Measurements from ENCODE around the gene COG4. TPM values are rescaled to one million over a fixed set of nuclear protein-coding genes. Genes with fewer than 3 reads are reported as not detected.
A peak's percentile ranks its signal among the peaks of the same experiment; 100 is the strongest.

COG4 gene
- total and polyA plus RNA-seq, 12 donors, result 28.2 to 195 (median 69.8) TPM

GRCh38 chr16:70571623-70572022, 48.3 kb upstream of the COG4 start:
- intact Hi-C loops (cut with DNase I), result no loop called here
- Histone ChIP-seq H3K4me1 (replicated peaks in 1 of 2) (peaks cover 5 to 29% of the 10 kb centered on the region in 2 donors), H3K36me3 (replicated peaks in 1 of 2) (peaks cover 0 to 75% of the 10 kb centered on the region in 2 donors), H3K9me3 (replicated peaks in 1 of 3) (no peaks in the 10 kb centered on the region), H3K4me3 (no peak overlapping the region), H3K27me3 (no peaks in the 10 kb centered on the region), H3K27ac (peak overlapping the region in 2 of 5 donors; percentile 61 to 75)
- peak in 1 of 7 donors; percentile 46 for DNase-seq
- no peak for TF ChIP-seq POLR2A (IDR thresholded peaks at IDR 0.05)
- TF ChIP-seq CTCF (IDR thresholded peaks at IDR 0.05), result no peak
- WGBS, 4 donors, result 76 to 89% (median 82%) methylated on average over 8 of the region's 8 CpGs

GRCh38 chr16:70570967-70571570, 47.7 kb upstream of the COG4 start:
- TF ChIP-seq CTCF (IDR thresholded peaks at IDR 0.05) (no peak), POLR2A (IDR thresholded peaks at IDR 0.05) (no peak)
- H3K9me3 ChIP-seq (replicated peaks in 1 of 3), result no peaks in the 10 kb centered on the region
- DNase-seq, result peak in 1 of 7 donors; percentile 37
- H3K27ac ChIP-seq, result peak overlapping the region in 1 of 5 donors; percentile 2
- intact Hi-C loops (cut with DNase I), result no loop called here
- H3K36me3 ChIP-seq (replicated peaks in 1 of 2), result peaks cover 0 to 80% of the 10 kb centered on the region in 2 donors
- peaks cover 0 to 25% of the 10 kb centered on the region in 2 donors for H3K4me1 ChIP-seq (replicated peaks in 1 of 2)
- no peaks in the 10 kb centered on the region for H3K27me3 ChIP-seq
- no peak overlapping the region for H3K4me3 ChIP-seq
- 89 to 91% (median 90%) methylated on average over 10 of the region's 10 CpGs for WGBS, 4 donors

GRCh38 chr16:70569752-70570151, 46.4 kb upstream of the COG4 start:
- intact Hi-C loops (cut with DNase I), result no loop called here
- 52 to 63% (median 57%) methylated on average over 6 of the region's 6 CpGs for WGBS, 4 donors
- TF ChIP-seq CTCF (IDR thresholded peaks at IDR 0.05) (no peak), POLR2A (IDR thresholded peaks at IDR 0.05) (no peak)
- peaks cover 0 to 94% of the 10 kb centered on the region in 2 donors for H3K36me3 ChIP-seq (replicated peaks in 1 of 2)
- H3K27ac ChIP-seq, result peak overlapping the region in 1 of 5 donors; percentile 21
- no peak overlapping the region for H3K4me3 ChIP-seq
- no peaks in the 10 kb centered on the region for H3K27me3 ChIP-seq
- DNase-seq, result peak in 1 of 7 donors; percentile 46
- H3K9me3 ChIP-seq (replicated peaks in 1 of 3), result no peaks in the 10 kb centered on the region
- peaks cover 0 to 25% of the 10 kb centered on the region in 2 donors for H3K4me1 ChIP-seq (replicated peaks in 1 of 2)

- Histone ChIP-seq H3K9me3 (replicated peaks in 1 of 3) (no peaks in the 10 kb centered on the region), H3K36me3 (replicated peaks in 1 of 2) (peaks cover 0 to 99% of the 10 kb centered on the region in 2 donors), H3K27ac (no peak overlapping the region), H3K4me1 (replicated peaks in 1 of 2) (peaks cover 0 to 15% of the 10 kb centered on the region in 2 donors), H3K27me3 (no peaks in the 10 kb centered on the region), H3K4me3 (no peak overlapping the region)
- intact Hi-C loops (cut with DNase I), result no loop called here
- 79 to 87% (median 82%) methylated on average over 4 to 5 of the region's 5 CpGs for WGBS, 4 donors
- TF ChIP-seq POLR2A (IDR thresholded peaks at IDR 0.05) (no peak), CTCF (IDR thresholded peaks at IDR 0.05) (no peak)
- DNase-seq, result no peak
Measured at GRCh38 chr16:70568601-70569237, 45.4 kb upstream of the COG4 start.

Measured in adrenal gland (tissue), 12 donors.